SK-N-SH (cell line): Measurements from ENCODE around the gene TUNAR. TPM values are rescaled to one million over a fixed set of nuclear protein-coding genes. Genes with fewer than 3 reads are reported as not detected.

ENCODE experiments used
- CTCF ChIA-PET: fragments of 300-600, 350-600 bp; formaldehyde crosslinking; extraction: SDS; loops from one replicate; lab custom pipeline; 2021; lab: Yijun Ruan, JAX
- POLR2A ChIA-PET: fragments of 350-600 bp; sonication (Branson Sonifier 250); formaldehyde crosslinking; extraction: SDS; loops from one replicate; lab custom pipeline; 2020; ENCODE audit warnings: antibody characterized with exemption, inconsistent platforms; lab: Yijun Ruan, JAX
- DNase-seq: peaks from one replicate; pipeline ENCODE4 v3.0.0; 2012
- H2AFZ ChIP-seq: fragments of 200-600 bp; sonication (generic); 2 replicates; pipeline ENCODE4 v1.8.1; 2016; ENCODE audit warnings: antibody characterized with exemption, mild to moderate bottlenecking, low read depth
- H3F3A ChIP-seq: fragments of 200-600 bp; sonication (generic); replicated peaks from 2 replicates; pipeline ENCODE3; 2016; ENCODE audit warnings: antibody characterized with exemption, mild to moderate bottlenecking; ENCODE audit not compliant: insufficient read depth
- H3K27ac ChIP-seq, 2 experiments: fragments of 200-500 bp in 1 of 2; fragments of 200-600 bp in 1 of 2; sonication (Bioruptor generic) in 1 of 2; sonication (generic), shearing (Covaris generic) in 1 of 2; 2 replicates each; pipeline versions ENCODE4 v1.5.1 to v1.6.1; 2014 to 2016; ENCODE audit warnings: low read depth in 2 of 2, inconsistent platforms in 1 of 2, low read length in 1 of 2, mild to moderate bottlenecking in 1 of 2, mixed read lengths in 1 of 2
- H3K27me3 ChIP-seq: fragments of 200-600 bp; sonication (generic), shearing (Covaris generic); 2 replicates; pipeline ENCODE4 v1.6.1; 2016; ENCODE audit warnings: mixed run types; ENCODE audit not compliant: insufficient read depth
- H3K36me3 ChIP-seq, 2 experiments: fragments of 200-500 bp in 1 of 2; fragments of 200-600 bp in 1 of 2; sonication (Bioruptor generic) in 1 of 2; sonication (generic) in 1 of 2; replicated peaks in 1 of 2; 2 replicates each; pipeline versions ENCODE3 to v1.5.1; 2014 to 2016; ENCODE audit warnings: low read length in 1 of 2, mild to moderate bottlenecking in 1 of 2; ENCODE audit not compliant: insufficient read depth in 2 of 2, control insufficient read depth in 1 of 2
- H3K4me1 ChIP-seq, 2 experiments: fragments of 200-500 bp in 1 of 2; fragments of 200-600 bp in 1 of 2; sonication (Bioruptor generic) in 1 of 2; sonication (generic), shearing (Covaris generic) in 1 of 2; 2 replicates each; pipeline versions ENCODE4 v1.5.1 to v1.6.1; 2014 to 2016; ENCODE audit warnings: low read depth in 1 of 2, low read length in 1 of 2, mixed run types in 1 of 2; ENCODE audit not compliant: insufficient read depth in 2 of 2, control insufficient read depth in 1 of 2
- H3K4me2 ChIP-seq: fragments of 200-600 bp; sonication (generic), shearing (Covaris generic); 2 replicates; pipeline ENCODE4 v1.6.1; 2017; ENCODE audit warnings: mixed run types
- H3K4me3 ChIP-seq, 2 experiments: fragments of 200-500 bp in 1 of 2; fragments of 200-600 bp in 1 of 2; sonication (Bioruptor generic) in 1 of 2; sonication (generic), shearing (Covaris generic) in 1 of 2; 2 replicates each; pipeline versions ENCODE4 v1.5.1 to v1.8.1; 2014 to 2016; ENCODE audit warnings: low read depth in 2 of 2, inconsistent platforms in 1 of 2, low read length in 1 of 2, mild to moderate bottlenecking in 1 of 2, mixed read lengths in 1 of 2, moderate library complexity in 1 of 2
- H3K79me2 ChIP-seq: fragments of 200-600 bp; sonication (generic); 2 replicates; pipeline ENCODE4 v1.8.1; 2017; ENCODE audit warnings: mild to moderate bottlenecking; ENCODE audit not compliant: insufficient read depth
- H3K9ac ChIP-seq: fragments of 200-600 bp; sonication (generic); 2 replicates; pipeline ENCODE4 v1.6.1; 2017; ENCODE audit warnings: mixed run types
- H3K9me2 ChIP-seq: fragments of 200-600 bp; sonication (generic); 2 replicates; pipeline ENCODE4 v1.6.1; 2017; ENCODE audit warnings: mixed run types
- H3K9me3 ChIP-seq: fragments of 200-600 bp; sonication (generic); 2 replicates; pipeline ENCODE4 v1.6.1; 2017; ENCODE audit warnings: mixed run types, mild to moderate bottlenecking, moderate library complexity
- H4K20me1 ChIP-seq: fragments of 200-600 bp; sonication (generic); 2 replicates; pipeline ENCODE4 v1.6.1; 2017; ENCODE audit warnings: mild to moderate bottlenecking, mixed run types; ENCODE audit not compliant: insufficient read depth
- ELF1 ChIP-seq: IDR thresholded peaks from 2 replicates; pipeline ENCODE4 v1.4.0; 2012
- EZH2phosphoT487 ChIP-seq: fragments of 200-600 bp; sonication (generic); IDR thresholded peaks from 2 replicates; pipeline ENCODE4 v1.6.1; 2017; ENCODE audit warnings: low read depth, mixed run types, mild to moderate bottlenecking, antibody characterized with exemption, moderate library complexity, borderline replicate concordance
- FOSL2 ChIP-seq: IDR thresholded peaks from 2 replicates; pipeline ENCODE4 v1.4.0; 2012; ENCODE audit warnings: low read depth, mild to moderate bottlenecking, moderate library complexity, borderline replicate concordance
- FOXJ3 ChIP-seq: sonication (generic); formaldehyde crosslinking; IDR thresholded peaks from 2 replicates; pipeline ENCODE4 v1.5.1; 2020; ENCODE audit warnings: mild to moderate bottlenecking, missing genetic modification reagents
- GABPA ChIP-seq: IDR thresholded peaks from 2 replicates; pipeline ENCODE4 v1.4.0; 2012; ENCODE audit warnings: low read depth, mild to moderate bottlenecking
- IRF3 ChIP-seq: fragments of 150-350 bp; IDR thresholded peaks from 2 replicates; pipeline ENCODE4 v1.6.1; 2016; ENCODE audit warnings: mild to moderate bottlenecking, low read depth, low read length
- MXI1 ChIP-seq: IDR thresholded peaks from 2 replicates; pipeline ENCODE4 v1.6.1; 2012; ENCODE audit warnings: mild to moderate bottlenecking, low read depth, low read length, improper control_type of control experiment
- POLR2AphosphoS5 ChIP-seq: IDR thresholded peaks from 2 replicates; pipeline ENCODE4 v1.6.1; 2012; ENCODE audit warnings: low read depth, low read length
- REST ChIP-seq: IDR thresholded peaks from 2 replicates; pipeline ENCODE4 v1.6.1; 2012; ENCODE audit warnings: mild to moderate bottlenecking, low read depth, low read length, moderate library complexity
- YY1 ChIP-seq: IDR thresholded peaks from 2 replicates; pipeline ENCODE4 v1.4.0; 2012; ENCODE audit warnings: low read depth, mild to moderate bottlenecking
- ZBTB33 ChIP-seq: IDR thresholded peaks from 2 replicates; pipeline ENCODE4 v1.4.0; 2012; ENCODE audit warnings: low read depth, borderline replicate concordance
- WGBS: methylation state at CpG from one replicate; pipeline ENCODE4 v1.1.6; 2017; ENCODE audit warnings: low lambda C conversion rate; 5-methylcytosine and 5-hydroxymethylcytosine counted together
- polyA plus RNA-seq, 3 experiments: library from polyadenylated mRNA; depleted of rRNA; stranded (reverse); fragments of >200 nt; gene quantifications; 2 replicates each; pipeline ENCODE4 v1.2.3, GENCODE V29; 2012

Gene TUNAR
- polyA plus RNA-seq, 1 of the 3 experiments (the other 2 are of a cell fraction) = 0.02 TPM

GRCh38 chr14:95948558-95948981, 71.9 kb downstream of the TUNAR start:
- no peaks in the 10 kb centered on the region for H3K9me2 ChIP-seq
- H3K4me1 ChIP-seq = no peaks in the 10 kb centered on the region
- H3K79me2 ChIP-seq = no peaks in the 10 kb centered on the region
- H3K9ac ChIP-seq = no peak overlapping the region
- no peak overlapping the region for H3K27ac ChIP-seq
- H3K36me3 ChIP-seq = no peaks in the 10 kb centered on the region
- no peaks in the 10 kb centered on the region for H3K27me3 ChIP-seq
- no peak for DNase-seq
- no peak overlapping the region for H3K4me2 ChIP-seq
- H2AFZ ChIP-seq = no peak overlapping the region
- 36% methylated on average over 2 of the region's 2 CpGs for WGBS
- no peaks in the 10 kb centered on the region for H3F3A ChIP-seq
- TF ChIP-seq ZBTB33 (no peak), ELF1 (no peak), EZH2phosphoT487 (no peak), YY1 (no peak), MXI1 (no peak), FOXJ3 (CRISPR knock-in tag) (no peak), FOSL2 (no peak), POLR2AphosphoS5 (no peak), GABPA (no peak), IRF3 (no peak), REST (no peak)
- H3K4me3 ChIP-seq = no peak overlapping the region
- ChIA-PET CTCF (no interaction called here), POLR2A (no interaction called here)
- no peaks in the 10 kb centered on the region for H3K9me3 ChIP-seq
- H4K20me1 ChIP-seq = no peaks in the 10 kb centered on the region
